PC-9 (cell line): ENCODE measurements around the gene PIK3R1. TPM values are rescaled to one million over a fixed set of nuclear protein-coding genes. Genes with fewer than 3 reads are reported as not detected.

Experiments
- BruUV-seq: library from RNA; stranded (reverse); fragments of 400-500 nt; replicated peaks from 2 replicates; lab custom pipeline; 2021; lab: Mats Ljungman, UMichigan
- CTCF ChIA-PET: fragments of 300-600 bp; sonication (Branson Sonifier 250); formaldehyde crosslinking; loops from one replicate; lab custom pipeline; 2022; ENCODE audit warnings: antibody characterized with exemption; lab: Charles Lee
- POLR2A ChIA-PET: fragments of 300-600 bp; sonication (Branson Sonifier 250); formaldehyde crosslinking; loops from one replicate; lab custom pipeline; 2022; ENCODE audit warnings: antibody characterized with exemption; ENCODE audit not compliant: unreplicated experiment; lab: Charles Lee
- DNase-seq, 2 experiments: peaks; one replicate each; pipeline versions ENCODE4 v3.0.0 to v3.0.0-alpha.2; 2015 to 2022; ENCODE audit warnings: mixed read lengths in 1 of 2
- H2AFZ ChIP-seq: fragments of 200-600 bp; sonication (generic); 2 replicates; pipeline ENCODE4 v1.8.1; 2017; ENCODE audit warnings: antibody characterized with exemption
- H3F3A ChIP-seq: fragments of 200-600 bp; sonication (generic); 2 replicates; pipeline ENCODE4 v1.8.1; 2017; ENCODE audit warnings: antibody characterized with exemption, mild to moderate bottlenecking, low read depth; ENCODE audit not compliant: insufficient read depth
- H3K27ac ChIP-seq: fragments of 200-600 bp; sonication (generic); 2 replicates; pipeline ENCODE4 v1.6.1; 2016; ENCODE audit warnings: mixed run types
- H3K27me3 ChIP-seq: fragments of 200-600 bp; sonication (generic); 2 replicates; pipeline ENCODE4 v1.6.1; 2016; ENCODE audit warnings: low read depth, mixed run types; ENCODE audit not compliant: insufficient read depth
- H3K36me3 ChIP-seq: fragments of 200-600 bp; sonication (generic); 2 replicates; pipeline ENCODE4 v1.6.1; 2016; ENCODE audit warnings: low read depth, mixed run types
- H3K4me1 ChIP-seq: fragments of 200-600 bp; sonication (generic); replicated peaks from 2 replicates; pipeline ENCODE4 v1.6.1; 2016; ENCODE audit warnings: mixed run types; ENCODE audit not compliant: insufficient read depth
- H3K4me2 ChIP-seq: fragments of 200-600 bp; sonication (generic); 2 replicates; pipeline ENCODE4 v1.6.1; 2017; ENCODE audit warnings: mixed run types
- H3K4me3 ChIP-seq: fragments of 200-600 bp; sonication (generic); 2 replicates; pipeline ENCODE4 v1.6.1; 2016; ENCODE audit warnings: mixed run types
- H3K79me2 ChIP-seq: fragments of 200-600 bp; sonication (generic); 2 replicates; pipeline ENCODE4 v1.6.1; 2017; ENCODE audit warnings: low read depth, mixed run types
- H3K9me2 ChIP-seq: fragments of 200-600 bp; sonication (generic); 2 replicates; pipeline ENCODE4 v1.8.1; 2017; ENCODE audit warnings: mild to moderate bottlenecking; ENCODE audit not compliant: insufficient read depth
- H3K9me3 ChIP-seq: fragments of 200-600 bp; sonication (generic); 2 replicates; pipeline ENCODE4 v1.8.1; 2016; ENCODE audit warnings: low read depth; ENCODE audit not compliant: insufficient read depth
- H4K20me1 ChIP-seq: fragments of 200-600 bp; sonication (generic); 2 replicates; pipeline ENCODE4 v1.8.1; 2017; ENCODE audit not compliant: insufficient read depth
- CTCF ChIP-seq: fragments of 200-600 bp; sonication (generic); conservative IDR thresholded peaks from 2 replicates; pipeline ENCODE4 v1.6.1; 2017; ENCODE audit warnings: mixed run types, antibody characterized with exemption, mild to moderate bottlenecking, moderate library complexity
- EZH2 ChIP-seq: fragments of 200-600 bp; sonication (generic); IDR thresholded peaks from 2 replicates; pipeline ENCODE4 v1.8.0; 2017; ENCODE audit warnings: antibody characterized with exemption, low read depth
- intact Hi-C: fragments of 100-400 bp; cut with micrococcal nuclease; formaldehyde crosslinking; loops from one replicate; pipeline ENCODE4 v1.10.0; 2022; ENCODE audit not compliant: unreplicated experiment
- total RNA-seq: library from RNA; stranded (reverse); gene quantifications from 2 replicates; pipeline ENCODE4 v1.2.3, GENCODE V29; 2021

PIK3R1 gene
- total RNA-seq, 1 experiment from 2014 or later = 15.9 TPM

DNA sequence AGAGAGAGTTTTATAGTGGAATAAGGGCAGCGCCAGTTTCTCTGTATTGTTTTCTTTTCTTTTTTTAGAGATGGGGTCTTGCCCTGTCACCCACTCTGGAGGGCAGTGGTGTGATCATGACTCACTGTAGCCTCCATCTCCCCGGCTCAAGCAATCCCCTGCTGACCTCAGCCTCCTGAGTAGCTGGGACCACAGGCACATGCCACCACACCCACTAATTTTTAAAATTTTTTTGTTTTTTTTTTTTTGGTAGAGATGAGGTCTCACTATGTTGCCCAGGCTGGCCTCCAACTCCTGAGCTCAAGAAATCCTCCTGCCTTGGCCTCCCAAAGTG is 119.0 kb downstream of the PIK3R1 start:
- Histone ChIP-seq H2AFZ (no peak overlapping the region), H3K27me3 (no peaks in the 10 kb centered on the region), H3K4me2 (peak overlapping the region; percentile 29), H3K27ac (peak overlapping the region; percentile 67), H3K36me3 (no peaks in the 10 kb centered on the region), H3K9me3 (no peaks in the 10 kb centered on the region), H3F3A (peaks cover 21% of the 10 kb centered on the region), H3K4me3 (no peak overlapping the region), H4K20me1 (no peaks in the 10 kb centered on the region), H3K4me1 (peaks cover 30% of the 10 kb centered on the region), H3K9me2 (no peaks in the 10 kb centered on the region), H3K79me2 (no peaks in the 10 kb centered on the region)
- no TSS peak for BruUV-seq
- intact Hi-C loops = loop anchor here (1.0 to 5.0 kb wide), 3 partner anchors 48 to 122 kb away; no protein-coding TSS in a partner anchor
- TF ChIP-seq CTCF (no peak), EZH2 (no peak)
- ChIA-PET CTCF (interaction anchor here (0.7 kb wide), 1 partner anchor 91 kb away, joined by 6 read pairs; no protein-coding TSS in a partner anchor), POLR2A (no interaction called here)
- DNase-seq = no peak

DNA sequence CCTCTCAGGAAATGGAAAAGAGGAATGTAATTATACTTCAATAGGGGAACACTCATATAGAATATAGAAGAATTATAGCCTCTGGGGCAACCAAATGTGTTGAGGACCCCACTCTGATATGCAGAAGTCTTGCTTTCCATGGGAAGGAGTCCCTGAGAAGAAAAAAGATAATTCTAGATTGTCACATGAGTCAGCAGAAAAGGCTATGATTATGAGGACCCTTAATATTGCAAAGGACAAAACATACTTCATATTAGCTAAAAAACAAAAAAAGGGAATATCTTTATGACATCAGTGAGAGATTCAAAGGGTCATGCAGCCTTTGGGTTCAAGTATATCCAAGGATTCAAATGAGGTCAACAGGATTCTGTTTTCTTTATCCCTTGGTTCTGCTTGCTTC is 119.5 kb downstream of the PIK3R1 start:
- ChIA-PET POLR2A (no interaction called here), CTCF (interaction anchor here (0.7 kb wide), 1 partner anchor 90 kb away, joined by 6 read pairs; no protein-coding TSS in a partner anchor)
- Histone ChIP-seq H3K27me3 (no peaks in the 10 kb centered on the region), H3F3A (peaks cover 21% of the 10 kb centered on the region), H3K9me2 (no peaks in the 10 kb centered on the region), H3K4me3 (no peak overlapping the region), H3K4me1 (peaks cover 30% of the 10 kb centered on the region), H3K9me3 (no peaks in the 10 kb centered on the region), H3K36me3 (no peaks in the 10 kb centered on the region), H3K4me2 (no peak overlapping the region), H4K20me1 (no peaks in the 10 kb centered on the region), H3K27ac (peak overlapping the region; percentile 67; the same call in 1 of the 2 replicates), H2AFZ (no peak overlapping the region), H3K79me2 (no peaks in the 10 kb centered on the region)
- BruUV-seq = no TSS peak
- no peak for TF ChIP-seq CTCF
- TF ChIP-seq EZH2 = no peak
- intact Hi-C loops = loop anchor here (2.0 kb wide), 1 partner anchor 122 kb away; no protein-coding TSS in a partner anchor
- no peak for DNase-seq

- Histone ChIP-seq H3F3A (peaks cover 21% of the 10 kb centered on the region), H3K27me3 (no peaks in the 10 kb centered on the region), H3K36me3 (no peaks in the 10 kb centered on the region), H3K4me3 (no peak overlapping the region), H3K4me2 (no peak overlapping the region), H3K9me2 (no peaks in the 10 kb centered on the region), H3K79me2 (no peaks in the 10 kb centered on the region), H3K9me3 (no peaks in the 10 kb centered on the region), H3K27ac (no peak overlapping the region), H4K20me1 (no peaks in the 10 kb centered on the region), H2AFZ (no peak overlapping the region), H3K4me1 (peaks cover 30% of the 10 kb centered on the region)
- CTCF ChIA-PET = interaction anchor here (0.5 kb wide), 1 partner anchor 48 kb away, joined by 4 read pairs; no protein-coding TSS in a partner anchor
- intact Hi-C loops = no loop called here
- no peak for TF ChIP-seq CTCF
- no peak for TF ChIP-seq EZH2
- DNase-seq = no peak
- POLR2A ChIA-PET = no interaction called here
- BruUV-seq = no TSS peak
These were observed 120.6 kb downstream of the PIK3R1 start for GRCh38 chr5:68336200-68336599.
